Endodermal cell (in vitro differentiated cells): ENCODE data around the gene NNAT. TPM values are rescaled to one million over a fixed set of nuclear protein-coding genes. Genes with fewer than 3 reads are reported as not detected.

Experiments
- DNase-seq: peaks from one replicate; pipeline ENCODE4 v3.0.0-alpha.2; 2017
- H3K27ac ChIP-seq: 2 replicates; pipeline ENCODE4 v1.5.1; 2013; ENCODE audit warnings: mild to moderate bottlenecking, low read depth, low read length, moderate library complexity
- H3K27me3 ChIP-seq: 2 replicates; pipeline ENCODE4 v1.6.1; 2013; ENCODE audit warnings: mild to moderate bottlenecking, low read length, moderate library complexity; ENCODE audit not compliant: insufficient read depth, control insufficient read depth, poor library complexity, severe bottlenecking
- H3K36me3 ChIP-seq: 2 replicates; pipeline ENCODE4 v1.7.0; 2013; ENCODE audit warnings: mild to moderate bottlenecking, low read length, moderate library complexity; ENCODE audit not compliant: control insufficient read depth, insufficient read depth
- H3K4me1 ChIP-seq: one replicate; pipeline ENCODE4 v1.7.0; 2013; ENCODE audit warnings: low read length; ENCODE audit not compliant: control insufficient read depth, insufficient read depth
- H3K4me3 ChIP-seq: 2 replicates; pipeline ENCODE4 v1.5.1; 2013; ENCODE audit warnings: mild to moderate bottlenecking, low read length, moderate library complexity
- H3K9ac ChIP-seq: 2 replicates; pipeline ENCODE4 v1.6.1; 2013; ENCODE audit warnings: mild to moderate bottlenecking, low read length, moderate library complexity; ENCODE audit not compliant: poor library complexity, severe bottlenecking; ENCODE audit errors: extremely low read depth
- H3K9me3 ChIP-seq: 2 replicates; pipeline ENCODE4 v1.6.1; 2013; ENCODE audit warnings: mild to moderate bottlenecking, low read length, moderate library complexity; ENCODE audit not compliant: control insufficient read depth
- H3K27ac Mint-ChIP-seq: 2 replicates; pipeline ENCODE4 v1.8.0; 2020; ENCODE audit warnings: mixed read lengths
- H3K27me3 Mint-ChIP-seq: 2 replicates; pipeline ENCODE4 v1.8.0; 2021; ENCODE audit warnings: mild to moderate bottlenecking, mixed read lengths; ENCODE audit not compliant: insufficient read depth
- H3K36me3 Mint-ChIP-seq: 2 replicates; pipeline ENCODE4 v1.8.0; 2020; ENCODE audit warnings: low read depth, mixed read lengths
- H3K4me1 Mint-ChIP-seq: 2 replicates; pipeline ENCODE4 v1.8.0; 2020; ENCODE audit warnings: mixed read lengths
- H3K4me3 Mint-ChIP-seq: 2 replicates; pipeline ENCODE4 v1.8.0; 2020; ENCODE audit warnings: mild to moderate bottlenecking, moderate library complexity, mixed read lengths
- H3K9me3 Mint-ChIP-seq: 2 replicates; pipeline ENCODE4 v1.8.0; 2020; ENCODE audit warnings: mild to moderate bottlenecking, mixed read lengths
- WGBS, 2 experiments: methylation state at CpG; one replicate each; pipeline versions ENCODE4 v1.1.5 to v1.1.7; 2013; ENCODE audit warnings: missing lambda C conversion rate in 2 of 2, mixed read lengths in 1 of 2; ENCODE audit not compliant: insufficient coverage in 1 of 2, insufficient read length in 1 of 2; 5-methylcytosine and 5-hydroxymethylcytosine counted together
- total RNA-seq, 2 donors: library from RNA; stranded (reverse); fragmentation: NEBNext Ultra II Directional in 1 of 2; extraction: Animal tissue kit (Norgen Biotek cat#: 25700) in 1 of 2; gene quantifications; 2 replicates in 1 of 2; 3 replicates in 1 of 2; pipeline ENCODE4 v1.2.1, GENCODE V29; 2021
- TF ChIP-seq, protein P1 (sequence below): fragments of 200-600 bp; sonication (generic); conservative IDR thresholded peaks from 2 replicates; pipeline ENCODE4 v1.5.0; 2021; ENCODE audit warnings: antibody characterized with exemption, mild to moderate bottlenecking

NNAT gene
- total RNA-seq, 2 donors from 2014 or later, result 16.8 to 27.3 TPM

DNA sequence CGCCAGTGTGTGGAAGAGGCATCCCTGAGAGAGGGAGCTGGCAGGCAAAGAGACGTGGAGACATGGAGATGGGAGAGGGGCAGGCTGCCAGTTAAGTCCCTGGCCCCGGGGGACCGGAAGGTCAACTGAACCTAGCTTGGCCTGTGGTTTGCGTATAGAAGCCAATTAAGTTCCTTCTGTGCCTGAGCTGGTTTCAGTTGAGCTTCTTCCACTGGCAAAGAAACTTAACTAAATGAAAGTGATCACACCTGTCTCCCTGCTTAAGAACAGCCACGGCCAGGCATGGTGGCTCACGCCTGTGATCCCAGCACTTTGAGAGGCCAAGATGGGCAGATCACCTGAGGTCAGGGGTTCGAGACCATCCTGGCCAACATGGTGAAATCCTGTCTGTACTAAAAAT, 26.7 kb upstream of the NNAT start:
- H3K36me3 Mint-ChIP-seq, result peaks cover 8% of the 10 kb centered on the region
- peak; percentile 11 for DNase-seq
- TF ChIP-seq, protein P1, sequence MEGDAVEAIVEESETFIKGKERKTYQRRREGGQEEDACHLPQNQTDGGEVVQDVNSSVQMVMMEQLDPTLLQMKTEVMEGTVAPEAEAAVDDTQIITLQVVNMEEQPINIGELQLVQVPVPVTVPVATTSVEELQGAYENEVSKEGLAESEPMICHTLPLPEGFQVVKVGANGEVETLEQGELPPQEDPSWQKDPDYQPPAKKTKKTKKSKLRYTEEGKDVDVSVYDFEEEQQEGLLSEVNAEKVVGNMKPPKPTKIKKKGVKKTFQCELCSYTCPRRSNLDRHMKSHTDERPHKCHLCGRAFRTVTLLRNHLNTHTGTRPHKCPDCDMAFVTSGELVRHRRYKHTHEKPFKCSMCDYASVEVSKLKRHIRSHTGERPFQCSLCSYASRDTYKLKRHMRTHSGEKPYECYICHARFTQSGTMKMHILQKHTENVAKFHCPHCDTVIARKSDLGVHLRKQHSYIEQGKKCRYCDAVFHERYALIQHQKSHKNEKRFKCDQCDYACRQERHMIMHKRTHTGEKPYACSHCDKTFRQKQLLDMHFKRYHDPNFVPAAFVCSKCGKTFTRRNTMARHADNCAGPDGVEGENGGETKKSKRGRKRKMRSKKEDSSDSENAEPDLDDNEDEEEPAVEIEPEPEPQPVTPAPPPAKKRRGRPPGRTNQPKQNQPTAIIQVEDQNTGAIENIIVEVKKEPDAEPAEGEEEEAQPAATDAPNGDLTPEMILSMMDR, result no peak
- Histone ChIP-seq H3K9ac (no peak overlapping the region), H3K4me3 (no peak overlapping the region), H3K36me3 (no peaks in the 10 kb centered on the region), H3K9me3 (peaks cover 8% of the 10 kb centered on the region), H3K27ac (no peak overlapping the region), H3K4me1 (no peaks in the 10 kb centered on the region), H3K27me3 (no peaks in the 10 kb centered on the region)
- peaks cover 2% of the 10 kb centered on the region for H3K9me3 Mint-ChIP-seq
- no peaks in the 10 kb centered on the region for H3K27me3 Mint-ChIP-seq
- WGBS, 2 experiments, result 90 to 92% methylated on average over 8 of the region's 8 CpGs
- H3K4me1 Mint-ChIP-seq, result peaks cover 13% of the 10 kb centered on the region
- H3K4me3 Mint-ChIP-seq, result no peak overlapping the region
- H3K27ac Mint-ChIP-seq, result no peak overlapping the region

DNA sequence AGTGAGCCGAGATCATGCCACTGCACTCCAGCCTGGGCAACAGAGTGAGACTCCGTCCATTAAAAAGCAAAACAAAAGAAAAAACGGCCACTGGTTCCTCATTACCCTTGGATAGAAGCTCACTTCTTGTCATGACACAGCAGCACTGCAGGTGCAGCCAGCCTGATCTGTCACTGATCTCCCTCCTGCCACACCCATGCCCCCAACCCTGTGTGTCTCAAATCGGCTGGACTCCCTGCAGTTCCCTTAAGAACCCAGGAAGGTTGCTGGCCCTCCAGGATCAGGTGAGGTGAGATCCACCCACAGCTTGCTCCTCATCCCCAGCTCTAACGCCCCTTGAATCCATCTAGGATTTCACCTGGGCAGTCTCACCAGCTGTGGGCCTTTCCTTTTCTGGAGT, 26.3 kb upstream of the NNAT start:
- DNase-seq, result peak; percentile 24
- Mint-ChIP-seq H3K9me3 (peaks cover 2% of the 10 kb centered on the region), H3K36me3 (peaks cover 8% of the 10 kb centered on the region), H3K4me1 (peaks cover 9% of the 10 kb centered on the region), H3K4me3 (no peak overlapping the region), H3K27me3 (no peaks in the 10 kb centered on the region), H3K27ac (no peak overlapping the region)
- H3K36me3 ChIP-seq, result no peaks in the 10 kb centered on the region
- 83 to 88% methylated on average over 5 of the region's 5 CpGs for WGBS, 2 experiments
- no peaks in the 10 kb centered on the region for H3K4me1 ChIP-seq
- TF ChIP-seq, protein P1, result no peak
- no peak overlapping the region for H3K27ac ChIP-seq
- H3K9me3 ChIP-seq, result peaks cover 8% of the 10 kb centered on the region
- H3K4me3 ChIP-seq, result no peak overlapping the region
- no peaks in the 10 kb centered on the region for H3K27me3 ChIP-seq
- no peak overlapping the region for H3K9ac ChIP-seq

DNA sequence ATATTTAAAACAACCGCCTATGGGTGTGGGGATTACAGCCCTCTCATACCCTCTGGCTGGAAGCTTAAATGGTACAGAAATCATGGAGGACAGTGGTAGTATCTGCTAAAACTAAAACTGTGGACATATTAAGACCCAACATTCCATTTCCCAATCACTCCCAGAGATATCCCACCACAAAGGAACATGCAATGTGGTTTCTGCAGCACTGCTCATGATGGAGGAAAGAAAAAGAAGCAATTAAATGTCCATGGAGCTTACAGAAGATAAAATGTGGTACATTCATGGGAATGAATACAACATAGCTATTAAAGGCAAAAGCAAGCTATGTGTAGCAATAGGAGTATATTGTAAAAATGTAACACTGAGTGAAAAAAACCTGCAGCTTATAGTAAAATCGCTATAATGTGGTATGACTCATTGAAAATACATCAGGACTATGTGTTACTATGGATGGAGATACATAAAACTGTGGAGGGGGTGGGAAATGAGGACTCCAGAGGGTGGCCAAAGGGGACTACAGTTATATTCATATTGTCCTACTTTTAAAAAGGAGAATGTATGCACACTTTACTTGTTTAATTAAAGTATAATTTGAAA, 22.9 kb upstream of the NNAT start:
- WGBS, 2 experiments, result 80 to 95% methylated on average over 2 of the region's 2 CpGs
- peaks cover 4% of the 10 kb centered on the region for H3K36me3 Mint-ChIP-seq
- no peak overlapping the region for H3K4me3 Mint-ChIP-seq
- no peaks in the 10 kb centered on the region for H3K9me3 ChIP-seq
- H3K4me1 Mint-ChIP-seq, result no peaks in the 10 kb centered on the region
- no peaks in the 10 kb centered on the region for H3K9me3 Mint-ChIP-seq
- no peaks in the 10 kb centered on the region for H3K27me3 ChIP-seq
- H3K4me1 ChIP-seq, result no peaks in the 10 kb centered on the region
- no peaks in the 10 kb centered on the region for H3K36me3 ChIP-seq
- H3K27ac ChIP-seq, result no peak overlapping the region
- no peak overlapping the region for H3K9ac ChIP-seq
- no peaks in the 10 kb centered on the region for H3K27me3 Mint-ChIP-seq
- H3K4me3 ChIP-seq, result no peak overlapping the region
- TF ChIP-seq, protein P1, result no peak
- DNase-seq, result peak; percentile 1
- no peak overlapping the region for H3K27ac Mint-ChIP-seq
